Panc1 (cell line): Measurements from ENCODE around the gene CUX1. TPM values are rescaled to one million over a fixed set of nuclear protein-coding genes. Genes with fewer than 3 reads are reported as not detected.

Experiments
- ATAC-seq: fragments of 200-7000 bp; cut with Tn5 transposase; 2 replicates; pipeline ENCODE4 v1.9.1; 2020; ENCODE audit warnings: mild to moderate bottlenecking, moderate library complexity
- BruUV-seq: library from RNA; stranded (reverse); fragments of 400-500 nt; replicated peaks from 2 replicates; lab custom pipeline; 2021; lab: Mats Ljungman, UMichigan
- CTCF ChIA-PET: fragments of 300-600 bp; sonication (Branson Sonifier 250); formaldehyde crosslinking; loops from one replicate; lab custom pipeline; 2022; ENCODE audit warnings: antibody characterized with exemption; lab: Charles Lee
- POLR2A ChIA-PET: fragments of 300-600 bp; sonication (Branson Sonifier 250); formaldehyde crosslinking; loops from one replicate; lab custom pipeline; 2022; ENCODE audit warnings: antibody characterized with exemption; lab: Charles Lee
- DNase-seq: peaks from one replicate; pipeline ENCODE4 v3.0.0-alpha.2; 2010; ENCODE audit warnings: low read depth, low spot score
- H3K27ac ChIP-seq: 2 replicates; pipeline ENCODE4 v1.5.1; 2011; ENCODE audit warnings: mild to moderate bottlenecking, low read length, inconsistent platforms
- H3K27me3 ChIP-seq: fragments of 200-500 bp; sonication (Bioruptor generic); 2 replicates; pipeline ENCODE4 v1.6.0; 2014; ENCODE audit warnings: low read length, inconsistent platforms; ENCODE audit not compliant: control insufficient read depth, insufficient read depth
- H3K36me3 ChIP-seq: fragments of 200-500 bp; sonication (Bioruptor generic); 2 replicates; pipeline ENCODE4 v1.5.1; 2014; ENCODE audit warnings: inconsistent platforms, mild to moderate bottlenecking, low read length, moderate library complexity; ENCODE audit not compliant: control insufficient read depth, insufficient read depth
- H3K4me1 ChIP-seq: 2 replicates; pipeline ENCODE4 v1.5.1; 2011; ENCODE audit warnings: inconsistent platforms, mild to moderate bottlenecking, low read length, moderate library complexity; ENCODE audit not compliant: control insufficient read depth, insufficient read depth
- H3K4me3 ChIP-seq, 2 experiments: 2 replicates each; pipeline ENCODE4 v1.5.1; 2011 to 2012; ENCODE audit warnings: low read depth in 2 of 2, low read length in 2 of 2, mild to moderate bottlenecking in 2 of 2, inconsistent platforms in 1 of 2, moderate library complexity in 1 of 2
- H3K9me3 ChIP-seq: fragments of 200-500 bp; sonication (Bioruptor generic); 2 replicates; pipeline ENCODE4 v1.5.1; 2014; ENCODE audit warnings: low read depth, mild to moderate bottlenecking, inconsistent platforms, low read length, moderate library complexity; ENCODE audit not compliant: control insufficient read depth, insufficient read depth
- CTCF ChIP-seq: fragments of 450-650 bp; IDR thresholded peaks from 2 replicates; pipeline ENCODE4 v1.5.1; 2017; ENCODE audit warnings: mild to moderate bottlenecking
- POLR2AphosphoS5 ChIP-seq: IDR thresholded peaks from 2 replicates; pipeline ENCODE4 v1.6.1; 2012; ENCODE audit warnings: mild to moderate bottlenecking, low read depth, low read length, moderate library complexity
- REST ChIP-seq, 2 experiments: IDR thresholded peaks; 2 replicates each; pipeline ENCODE4 v1.6.1; 2011 to 2012; ENCODE audit warnings: low read depth in 2 of 2, control low read depth in 1 of 2, low read length in 1 of 2, mild to moderate bottlenecking in 1 of 2, moderate library complexity in 1 of 2; ENCODE audit not compliant: insufficient read depth in 1 of 2
- SIN3A ChIP-seq: IDR thresholded peaks from 2 replicates; pipeline ENCODE4 v1.6.1; 2012; ENCODE audit warnings: low read depth, mild to moderate bottlenecking, low read length, moderate library complexity, borderline replicate concordance; ENCODE audit not compliant: insufficient read depth
- TCF7L2 ChIP-seq: IDR thresholded peaks from 2 replicates; pipeline ENCODE4 v1.6.1; 2011; ENCODE audit warnings: mild to moderate bottlenecking, low read depth, low read length, inconsistent platforms
- in situ Hi-C: cut with HindIII; loops from 2 replicates; pipeline ENCODE4 v1.10.0; 2016; ENCODE audit warnings: low sequenced_read_pairs, low pct_unique_long_range_greater_than_20kb
- intact Hi-C: fragments of 100-400 bp; cut with micrococcal nuclease; formaldehyde crosslinking; loops from one replicate; pipeline ENCODE4 v1.10.0; 2022; ENCODE audit not compliant: unreplicated experiment
- total RNA-seq: library from RNA; stranded (reverse); gene quantifications from one replicate; pipeline ENCODE4 v1.2.1, GENCODE V29; 2021; ENCODE audit not compliant: unreplicated experiment

CUX1 gene
- total RNA-seq, 1 experiment from 2014 or later, result 50.9 TPM

- no peak for TF ChIP-seq TCF7L2
- no peak for TF ChIP-seq SIN3A
- TF ChIP-seq POLR2AphosphoS5, result no peak
- TF ChIP-seq REST (IDR thresholded peaks at IDR 0.05; ENCODE audit: insufficient read depth in 1 of 2, low read depth in 2 of 2, low read length in 1 of 2), result no peak
- no peak for TF ChIP-seq CTCF
- ChIA-PET POLR2A (no interaction called here), CTCF (no interaction called here)
- no peaks in the 10 kb centered on the region for H3K9me3 ChIP-seq
- no peaks in the 10 kb centered on the region for H3K36me3 ChIP-seq
- DNase-seq (no peak), ATAC-seq (no peak)
- H3K27ac ChIP-seq, result no peak overlapping the region
- no peak overlapping the region for H3K4me3 ChIP-seq
- BruUV-seq, result no TSS peak
- in situ Hi-C loops, result no loop called here
- H3K27me3 ChIP-seq, result no peaks in the 10 kb centered on the region
- intact Hi-C loops, result no loop called here
- no peaks in the 10 kb centered on the region for H3K4me1 ChIP-seq
These were observed 259.7 kb downstream of the CUX1 start for GRCh38 chr7:102077081-102077480.

- Histone ChIP-seq H3K4me1 (no peaks in the 10 kb centered on the region), H3K36me3 (no peaks in the 10 kb centered on the region), H3K27ac (no peak overlapping the region), H3K4me3 (no peak overlapping the region), H3K27me3 (no peaks in the 10 kb centered on the region), H3K9me3 (no peaks in the 10 kb centered on the region)
- TF ChIP-seq REST (IDR thresholded peaks at IDR 0.05; ENCODE audit: insufficient read depth in 1 of 2, low read depth in 2 of 2, low read length in 1 of 2) (no peak), SIN3A (no peak), TCF7L2 (no peak), CTCF (no peak), POLR2AphosphoS5 (no peak)
- ATAC-seq, result no peak; the same call in 1 of the 2 replicates
- no peak for DNase-seq
- BruUV-seq, result no TSS peak
- ChIA-PET CTCF (no interaction called here), POLR2A (no interaction called here)
- intact Hi-C loops, result no loop called here
- in situ Hi-C loops, result no loop called here
These were observed 262.0 kb downstream of the CUX1 start for GRCh38 chr7:102079140-102080018.
